Measurements from ENCODE around the gene ZNF700.
"Not testable (repeated sequence)": the region's sequence is repeated elsewhere in the genome, so short reads cannot be mapped to it uniquely, and the experiment has no call there.

ZNF700 gene

GRCh38 chr19:11942843-11943108 lies 17.9 kb downstream of the ZNF700 start:
- no peak overlapping the region for H3K4me3 ChIP-seq (ENCODE audit: low read depth, low read length)
- no peak for DNase-seq (ENCODE audit: low read depth)
- TF ChIP-seq, protein P1, sequence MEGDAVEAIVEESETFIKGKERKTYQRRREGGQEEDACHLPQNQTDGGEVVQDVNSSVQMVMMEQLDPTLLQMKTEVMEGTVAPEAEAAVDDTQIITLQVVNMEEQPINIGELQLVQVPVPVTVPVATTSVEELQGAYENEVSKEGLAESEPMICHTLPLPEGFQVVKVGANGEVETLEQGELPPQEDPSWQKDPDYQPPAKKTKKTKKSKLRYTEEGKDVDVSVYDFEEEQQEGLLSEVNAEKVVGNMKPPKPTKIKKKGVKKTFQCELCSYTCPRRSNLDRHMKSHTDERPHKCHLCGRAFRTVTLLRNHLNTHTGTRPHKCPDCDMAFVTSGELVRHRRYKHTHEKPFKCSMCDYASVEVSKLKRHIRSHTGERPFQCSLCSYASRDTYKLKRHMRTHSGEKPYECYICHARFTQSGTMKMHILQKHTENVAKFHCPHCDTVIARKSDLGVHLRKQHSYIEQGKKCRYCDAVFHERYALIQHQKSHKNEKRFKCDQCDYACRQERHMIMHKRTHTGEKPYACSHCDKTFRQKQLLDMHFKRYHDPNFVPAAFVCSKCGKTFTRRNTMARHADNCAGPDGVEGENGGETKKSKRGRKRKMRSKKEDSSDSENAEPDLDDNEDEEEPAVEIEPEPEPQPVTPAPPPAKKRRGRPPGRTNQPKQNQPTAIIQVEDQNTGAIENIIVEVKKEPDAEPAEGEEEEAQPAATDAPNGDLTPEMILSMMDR (conservative IDR thresholded peaks at IDR 0.05; ENCODE audit: low read depth, low read length): no peak

GRCh38 chr19:11944656-11945055 lies 19.7 kb downstream of the ZNF700 start:
- DNase-seq (ENCODE audit: low read depth): no peak
- H3K4me3 ChIP-seq (ENCODE audit: low read depth, low read length): no peak overlapping the region
- TF ChIP-seq, protein P1 (conservative IDR thresholded peaks at IDR 0.05; ENCODE audit: low read depth, low read length): no peak

DNA sequence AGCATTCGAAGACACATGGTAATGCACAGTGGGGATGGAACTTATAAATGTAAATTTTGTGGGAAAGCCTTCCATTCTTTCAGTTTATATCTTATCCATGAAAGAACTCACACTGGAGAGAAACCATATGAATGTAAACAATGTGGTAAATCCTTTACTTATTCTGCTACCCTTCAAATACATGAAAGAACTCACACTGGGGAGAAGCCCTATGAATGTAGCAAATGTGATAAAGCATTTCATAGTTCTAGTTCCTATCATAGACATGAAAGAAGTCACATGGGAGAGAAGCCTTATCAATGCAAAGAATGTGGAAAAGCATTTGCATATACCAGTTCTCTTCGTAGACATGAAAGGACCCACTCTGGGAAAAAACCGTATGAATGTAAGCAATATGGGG lies 23.7 kb downstream of the ZNF700 start:
- no peak overlapping the region for H3K4me3 ChIP-seq (ENCODE audit: low read depth, low read length)
- TF ChIP-seq, protein P1 (conservative IDR thresholded peaks at IDR 0.05; ENCODE audit: low read depth, low read length): no peak
- DNase-seq (ENCODE audit: low read depth): no peak

GRCh38 chr19:11949201-11949600 lies 24.3 kb downstream of the ZNF700 start:
- TF ChIP-seq, protein P1 (conservative IDR thresholded peaks at IDR 0.05; ENCODE audit: low read depth, low read length): no peak
- no peak overlapping the region for H3K4me3 ChIP-seq (ENCODE audit: low read depth, low read length)
- peak; percentile 20 for DNase-seq (ENCODE audit: low read depth)

GRCh38 chr19:11949614-11950080 lies 24.7 kb downstream of the ZNF700 start:
- not testable (repeated sequence) for DNase-seq (ENCODE audit: low read depth); H3K4me3 ChIP-seq (ENCODE audit: low read depth, low read length)

GRCh38 chr19:11950312-11950711 lies 25.4 kb downstream of the ZNF700 start:
- DNase-seq (ENCODE audit: low read depth): no peak
- TF ChIP-seq, protein P1 (conservative IDR thresholded peaks at IDR 0.05; ENCODE audit: low read depth, low read length): no peak
- H3K4me3 ChIP-seq (ENCODE audit: low read depth, low read length): no peak overlapping the region

- TF ChIP-seq, protein P1 (conservative IDR thresholded peaks at IDR 0.05; ENCODE audit: low read depth, low read length): peak; percentile 85
- H3K4me3 ChIP-seq (ENCODE audit: low read depth, low read length): no peak overlapping the region
- DNase-seq (ENCODE audit: low read depth): peak; percentile 78
These were observed 38.9 kb downstream of the ZNF700 start for GRCh38 chr19:11963566-11964355.
